ENCODE data around the gene RASAL2. TPM values are rescaled to one million over a fixed set of nuclear protein-coding genes. Genes with fewer than 3 reads are reported as not detected.

The RASAL2 gene
- total and polyA plus RNA-seq, 9 of the 15 experiments (the other 6 are each of a cell fraction or from before 2014, with no cell fraction given) = 0.13 to 1.0 (median 0.62) TPM

DNA sequence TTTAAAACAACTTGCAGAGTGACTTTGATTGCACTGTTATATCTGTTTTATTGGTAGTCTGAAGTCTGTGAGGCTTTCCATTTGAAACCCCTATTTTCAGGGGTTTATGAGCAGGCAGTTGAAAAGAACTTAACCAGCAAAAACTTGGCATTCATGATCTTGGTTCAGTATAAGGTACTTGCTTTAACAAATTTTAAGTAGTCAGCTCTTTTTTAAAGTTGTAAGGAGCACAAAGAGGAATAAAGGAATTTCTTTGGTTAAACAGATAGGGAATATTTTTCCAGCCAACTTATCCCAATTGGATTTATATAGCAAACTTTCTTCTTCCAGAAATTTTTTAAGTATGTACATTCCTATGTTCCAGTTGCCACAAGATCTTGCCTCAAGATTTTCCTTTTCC, 138.2 kb downstream of the RASAL2 start:
- Histone ChIP-seq H3K4me1 (replicated peaks in 1 of 2; ENCODE audit: control insufficient read depth in 2 of 2, insufficient read depth in 2 of 2, low read length in 2 of 2) (no peaks in the 10 kb centered on the region), H3K9me1 (ENCODE audit: control insufficient read depth, insufficient read depth, low read length) (no peaks in the 10 kb centered on the region), H3K9ac (ENCODE audit: insufficient read depth in 1 of 2, low read depth in 2 of 2, low read length in 2 of 2) (no peak overlapping the region), H3K27ac (ENCODE audit: extremely low read depth, low read depth, low read length) (no peak overlapping the region), H3K36me3 (ENCODE audit: control insufficient read depth, insufficient read depth, low read length) (no peaks in the 10 kb centered on the region), H3K9me3 (replicated peaks; ENCODE audit: control insufficient read depth, insufficient read depth, low read depth, low read length) (no peaks in the 10 kb centered on the region), H2AFZ (ENCODE audit: low read depth, low read length) (no peak overlapping the region), H3K4me3 (no peak overlapping the region), H3K4me2 (ENCODE audit: insufficient read depth, low read length) (no peak overlapping the region), H3K79me2 (ENCODE audit: control insufficient read depth, insufficient read depth, low read length) (no peaks in the 10 kb centered on the region), H3K27me3 (ENCODE audit: control insufficient read depth in 2 of 2, insufficient read depth in 2 of 2, low read length in 2 of 2) (no peaks in the 10 kb centered on the region), H4K20me1 (replicated peaks; ENCODE audit: control insufficient read depth, insufficient read depth, low read length) (no peaks in the 10 kb centered on the region)
- ChIA-PET POLR2A (no interaction called here), CTCF (ENCODE audit: low intra/inter-chr PET ratio) (no interaction called here)
- in situ Hi-C loops (cut with MboI) = no loop called here
- no peak for FAIRE-seq
- ATAC-seq = no peak
- TF ChIP-seq C11orf30 (IDR thresholded peaks at IDR 0.05; ENCODE audit: low read depth) = no peak
- TF ChIP-seq YBX1 (IDR thresholded peaks at IDR 0.05) = no peak
- TF ChIP-seq ZNF316 (IDR thresholded peaks at IDR 0.05) = 0 out of 2 replicates have a peak, but pooled peaks have one; percentile 11
- no peak for DNase-seq (ENCODE audit: extremely low read depth in 1 of 4, low spot score in 3 of 4)
- BruUV-seq (replicated peaks) = no TSS peak
- intact Hi-C loops (cut with micrococcal nuclease) = no loop called here

DNA sequence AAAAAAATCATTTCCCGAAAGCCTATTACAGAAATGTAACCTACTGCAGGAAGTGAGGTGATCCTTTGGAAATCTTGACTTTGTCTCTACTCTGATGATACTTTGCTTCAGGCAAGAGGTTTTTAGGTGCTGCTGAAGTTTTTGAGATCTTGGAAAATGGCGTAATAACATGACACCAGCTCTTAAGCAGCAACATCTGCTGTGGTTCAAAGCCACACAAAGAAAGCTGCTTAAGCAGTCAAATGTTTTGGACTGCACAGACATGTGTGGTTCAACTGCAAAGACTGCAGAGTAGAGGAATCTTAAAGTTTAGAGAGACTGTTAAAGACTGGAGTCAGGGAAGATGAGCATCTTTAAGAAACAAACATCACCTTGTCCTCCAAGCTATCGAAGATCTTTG, 139.0 kb downstream of the RASAL2 start:
- FAIRE-seq = no peak
- Histone ChIP-seq H3K9me3 (replicated peaks; ENCODE audit: control insufficient read depth, insufficient read depth, low read depth, low read length) (no peaks in the 10 kb centered on the region), H3K27me3 (ENCODE audit: control insufficient read depth in 2 of 2, insufficient read depth in 2 of 2, low read length in 2 of 2) (no peaks in the 10 kb centered on the region), H3K4me3 (no peak overlapping the region), H4K20me1 (replicated peaks; ENCODE audit: control insufficient read depth, insufficient read depth, low read length) (no peaks in the 10 kb centered on the region), H3K9me1 (ENCODE audit: control insufficient read depth, insufficient read depth, low read length) (no peaks in the 10 kb centered on the region), H2AFZ (ENCODE audit: low read depth, low read length) (no peak overlapping the region), H3K27ac (ENCODE audit: extremely low read depth, low read depth, low read length) (no peak overlapping the region), H3K4me1 (replicated peaks in 1 of 2; ENCODE audit: control insufficient read depth in 2 of 2, insufficient read depth in 2 of 2, low read length in 2 of 2) (no peaks in the 10 kb centered on the region), H3K79me2 (ENCODE audit: control insufficient read depth, insufficient read depth, low read length) (no peaks in the 10 kb centered on the region), H3K4me2 (ENCODE audit: insufficient read depth, low read length) (no peak overlapping the region), H3K36me3 (ENCODE audit: control insufficient read depth, insufficient read depth, low read length) (no peaks in the 10 kb centered on the region), H3K9ac (ENCODE audit: insufficient read depth in 1 of 2, low read depth in 2 of 2, low read length in 2 of 2) (no peak overlapping the region)
- intact Hi-C loops (cut with micrococcal nuclease) (no loop called here), in situ Hi-C loops (cut with MboI) (no loop called here)
- ChIA-PET CTCF (ENCODE audit: low intra/inter-chr PET ratio) (no interaction called here), POLR2A (no interaction called here)
- 3% methylated on average over 3 of the region's 3 CpGs for WGBS (ENCODE audit: insufficient coverage, low coverage, missing lambda C conversion rate)
- no peak for DNase-seq (ENCODE audit: extremely low read depth in 1 of 4, low spot score in 3 of 4)
- BruUV-seq (replicated peaks) = no TSS peak
- no peak for ATAC-seq
- TF ChIP-seq XRCC5 (IDR thresholded peaks at IDR 0.05; ENCODE audit: low read depth, low read length) (no peak), ZNF57 (CRISPR knock-in tag; IDR thresholded peaks at IDR 0.05) (no peak), SP2 (IDR thresholded peaks at IDR 0.05; ENCODE audit: extremely low read depth, low read depth, low read length, poor library complexity, severe bottlenecking) (no peak)

Data from K562 (cell line).